Astrocyte (in vitro differentiated cells and primary cell): ENCODE measurements around the gene CTSK. TPM values are rescaled to one million over a fixed set of nuclear protein-coding genes. Genes with fewer than 3 reads are reported as not detected.

Experiments
- DNase-seq: peaks from one replicate; pipeline ENCODE4 v3.0.0-alpha.2; 2010; ENCODE audit warnings: low read depth
- FAIRE-seq: peaks from 2 replicates; lab custom pipeline; 2011; peaks lifted over from hg19 to GRCh38; lab: Jason Lieb, UNC
- H2AFZ ChIP-seq: 2 replicates; pipeline ENCODE4 v1.6.0; 2012; ENCODE audit warnings: low read depth, low read length, inconsistent platforms
- H3K27ac ChIP-seq: 2 replicates; pipeline ENCODE4 v1.5.1; 2011; ENCODE audit warnings: low read depth, low read length, inconsistent platforms
- H3K27me3 ChIP-seq: 2 replicates; pipeline ENCODE4 v1.6.0; 2011; ENCODE audit warnings: low read length, inconsistent platforms; ENCODE audit not compliant: insufficient read depth
- H3K36me3 ChIP-seq: 2 replicates; pipeline ENCODE4 v1.5.1; 2011; ENCODE audit warnings: low read length, inconsistent platforms; ENCODE audit not compliant: insufficient read depth
- H3K4me1 ChIP-seq: 2 replicates; pipeline ENCODE4 v1.5.1; 2011; ENCODE audit warnings: low read length, inconsistent platforms; ENCODE audit not compliant: insufficient read depth
- H3K4me2 ChIP-seq: 2 replicates; pipeline ENCODE4 v1.6.0; 2012; ENCODE audit warnings: low read length, inconsistent platforms
- H3K4me3 ChIP-seq: 2 replicates; pipeline ENCODE4 v1.5.1; 2011; ENCODE audit warnings: low read depth, mild to moderate bottlenecking, low read length, inconsistent platforms; ENCODE audit not compliant: insufficient read depth
- H3K79me2 ChIP-seq: 2 replicates; pipeline ENCODE4 v1.6.0; 2012; ENCODE audit warnings: mild to moderate bottlenecking, low read length, inconsistent platforms; ENCODE audit not compliant: insufficient read depth
- H3K9ac ChIP-seq: 2 replicates; pipeline ENCODE4 v1.6.0; 2012; ENCODE audit warnings: mild to moderate bottlenecking, low read length, inconsistent platforms
- H3K9me3 ChIP-seq: 2 replicates; pipeline ENCODE4 v1.5.1; 2012; ENCODE audit warnings: low read depth, mild to moderate bottlenecking, low read length, inconsistent platforms; ENCODE audit not compliant: insufficient read depth
- H4K20me1 ChIP-seq: 2 replicates; pipeline ENCODE4 v1.6.0; 2012; ENCODE audit warnings: low read length, inconsistent platforms; ENCODE audit not compliant: insufficient read depth
- H3K27ac Mint-ChIP-seq: one replicate; pipeline ENCODE4 v1.8.0; 2021; ENCODE audit warnings: mild to moderate bottlenecking, mixed read lengths; ENCODE audit not compliant: unreplicated experiment
- H3K27me3 Mint-ChIP-seq: one replicate; pipeline ENCODE4 v1.8.0; 2021; ENCODE audit warnings: low read depth, mixed read lengths; ENCODE audit not compliant: unreplicated experiment
- H3K36me3 Mint-ChIP-seq: one replicate; pipeline ENCODE4 v1.8.0; 2021; ENCODE audit warnings: low read depth, mixed read lengths; ENCODE audit not compliant: unreplicated experiment
- H3K4me1 Mint-ChIP-seq: one replicate; pipeline ENCODE4 v1.8.0; 2021; ENCODE audit warnings: low read depth, mixed read lengths; ENCODE audit not compliant: unreplicated experiment
- H3K4me3 Mint-ChIP-seq: one replicate; pipeline ENCODE4 v1.8.0; 2021; ENCODE audit warnings: mild to moderate bottlenecking, moderate library complexity, mixed read lengths; ENCODE audit not compliant: unreplicated experiment
- H3K9me3 Mint-ChIP-seq: one replicate; pipeline ENCODE4 v1.8.0; 2021; ENCODE audit warnings: mild to moderate bottlenecking, mixed read lengths; ENCODE audit not compliant: unreplicated experiment
- EZH2 ChIP-seq: IDR thresholded peaks from 2 replicates; pipeline ENCODE4 v1.6.1; 2012; ENCODE audit warnings: mild to moderate bottlenecking, low read length, inconsistent platforms; ENCODE audit not compliant: insufficient read depth
- total RNA-seq: library from RNA; stranded (reverse); gene quantifications from 2 replicates; pipeline ENCODE4 v1.2.1, GENCODE V29; 2021
- TF ChIP-seq, protein P1 (sequence below): IDR thresholded peaks from 2 replicates; pipeline ENCODE4 v1.5.1; 2011; ENCODE audit warnings: low read depth, mild to moderate bottlenecking, inconsistent platforms, low read length, moderate library complexity; ENCODE audit not compliant: insufficient read depth

CTSK gene
- total RNA-seq, 1 donor from 2014 or later = 3.9 TPM

GRCh38 chr1:150846473-150847146, 38.5 kb upstream of the CTSK start:
- TF ChIP-seq, protein P1, sequence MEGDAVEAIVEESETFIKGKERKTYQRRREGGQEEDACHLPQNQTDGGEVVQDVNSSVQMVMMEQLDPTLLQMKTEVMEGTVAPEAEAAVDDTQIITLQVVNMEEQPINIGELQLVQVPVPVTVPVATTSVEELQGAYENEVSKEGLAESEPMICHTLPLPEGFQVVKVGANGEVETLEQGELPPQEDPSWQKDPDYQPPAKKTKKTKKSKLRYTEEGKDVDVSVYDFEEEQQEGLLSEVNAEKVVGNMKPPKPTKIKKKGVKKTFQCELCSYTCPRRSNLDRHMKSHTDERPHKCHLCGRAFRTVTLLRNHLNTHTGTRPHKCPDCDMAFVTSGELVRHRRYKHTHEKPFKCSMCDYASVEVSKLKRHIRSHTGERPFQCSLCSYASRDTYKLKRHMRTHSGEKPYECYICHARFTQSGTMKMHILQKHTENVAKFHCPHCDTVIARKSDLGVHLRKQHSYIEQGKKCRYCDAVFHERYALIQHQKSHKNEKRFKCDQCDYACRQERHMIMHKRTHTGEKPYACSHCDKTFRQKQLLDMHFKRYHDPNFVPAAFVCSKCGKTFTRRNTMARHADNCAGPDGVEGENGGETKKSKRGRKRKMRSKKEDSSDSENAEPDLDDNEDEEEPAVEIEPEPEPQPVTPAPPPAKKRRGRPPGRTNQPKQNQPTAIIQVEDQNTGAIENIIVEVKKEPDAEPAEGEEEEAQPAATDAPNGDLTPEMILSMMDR = no peak
- no peak for TF ChIP-seq EZH2
- Mint-ChIP-seq H3K9me3 (no peaks in the 10 kb centered on the region), H3K27me3 (no peaks in the 10 kb centered on the region), H3K4me3 (no peak overlapping the region), H3K27ac (no peak overlapping the region), H3K36me3 (peaks cover 10% of the 10 kb centered on the region), H3K4me1 (no peaks in the 10 kb centered on the region)
- Histone ChIP-seq H3K36me3 (peaks cover 8% of the 10 kb centered on the region), H2AFZ (no peak overlapping the region), H3K27ac (no peak overlapping the region), H3K79me2 (no peaks in the 10 kb centered on the region), H3K9ac (no peak overlapping the region), H3K4me2 (no peak overlapping the region), H3K4me3 (no peak overlapping the region), H3K9me3 (no peaks in the 10 kb centered on the region), H3K27me3 (no peaks in the 10 kb centered on the region), H4K20me1 (no peaks in the 10 kb centered on the region), H3K4me1 (no peaks in the 10 kb centered on the region)
- no peak for DNase-seq
- FAIRE-seq = no peak

DNA sequence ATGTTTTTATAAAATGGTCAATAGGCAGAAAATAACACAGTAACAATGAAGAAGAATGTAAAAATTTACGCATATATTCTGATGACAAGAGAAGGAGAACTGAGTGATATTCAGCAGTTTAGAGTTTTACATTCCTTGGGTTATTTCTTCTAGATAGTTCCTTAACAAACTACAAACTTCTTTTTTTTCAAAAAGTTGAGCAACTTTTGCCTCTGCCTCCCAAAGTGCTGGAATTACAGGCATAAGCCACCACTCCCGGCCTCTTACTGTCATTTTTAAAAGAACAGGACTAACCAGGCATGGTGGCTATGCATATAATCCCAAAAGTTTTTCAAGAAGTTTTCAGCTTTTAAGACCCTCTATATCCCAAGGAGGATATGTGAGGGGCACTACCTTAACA, 35.4 kb upstream of the CTSK start:
- no peak overlapping the region for H2AFZ ChIP-seq
- FAIRE-seq (no peak), DNase-seq (no peak)
- H3K27ac ChIP-seq = no peak overlapping the region
- H3K4me3 ChIP-seq = no peak overlapping the region
- H3K27me3 Mint-ChIP-seq = no peaks in the 10 kb centered on the region
- peaks cover 16% of the 10 kb centered on the region for H3K36me3 ChIP-seq
- no peaks in the 10 kb centered on the region for H3K4me1 ChIP-seq
- H3K9ac ChIP-seq = no peak overlapping the region
- no peak overlapping the region for H3K4me3 Mint-ChIP-seq
- H3K27ac Mint-ChIP-seq = no peak overlapping the region
- peaks cover 17% of the 10 kb centered on the region for H3K36me3 Mint-ChIP-seq
- H3K9me3 Mint-ChIP-seq = no peaks in the 10 kb centered on the region
- no peaks in the 10 kb centered on the region for H4K20me1 ChIP-seq
- TF ChIP-seq, protein P1 = no peak
- no peak for TF ChIP-seq EZH2
- no peaks in the 10 kb centered on the region for H3K9me3 ChIP-seq
- no peaks in the 10 kb centered on the region for H3K4me1 Mint-ChIP-seq
- H3K79me2 ChIP-seq = no peaks in the 10 kb centered on the region
- H3K4me2 ChIP-seq = no peak overlapping the region
- no peaks in the 10 kb centered on the region for H3K27me3 ChIP-seq

DNA sequence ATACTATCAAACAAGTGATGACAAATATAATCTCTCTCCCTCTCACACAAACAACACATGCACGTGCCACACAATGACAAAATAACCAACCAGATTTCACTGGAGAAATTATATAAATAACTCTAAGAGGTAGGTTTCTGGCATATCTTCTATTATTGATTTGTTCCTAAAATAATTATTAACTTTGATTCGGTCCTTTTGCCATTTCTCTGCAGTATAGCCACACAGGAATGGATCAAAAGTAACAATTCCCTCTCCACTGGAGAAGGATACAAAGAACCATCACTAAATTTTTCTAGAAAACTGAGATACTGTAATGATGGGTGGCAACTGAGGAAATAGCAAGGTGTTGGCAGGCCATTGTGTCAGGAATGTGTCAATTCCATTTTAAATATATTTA, 34.9 kb upstream of the CTSK start:
- no peak overlapping the region for H3K9ac ChIP-seq
- no peaks in the 10 kb centered on the region for H3K27me3 ChIP-seq
- no peak for DNase-seq
- FAIRE-seq = no peak
- no peak overlapping the region for H3K4me2 ChIP-seq
- no peaks in the 10 kb centered on the region for H3K79me2 ChIP-seq
- H3K4me1 ChIP-seq = no peaks in the 10 kb centered on the region
- Mint-ChIP-seq H3K9me3 (no peaks in the 10 kb centered on the region), H3K4me1 (no peaks in the 10 kb centered on the region), H3K27ac (no peak overlapping the region), H3K27me3 (no peaks in the 10 kb centered on the region), H3K4me3 (no peak overlapping the region), H3K36me3 (peaks cover 13% of the 10 kb centered on the region)
- no peak overlapping the region for H2AFZ ChIP-seq
- H3K4me3 ChIP-seq = no peak overlapping the region
- no peaks in the 10 kb centered on the region for H4K20me1 ChIP-seq
- H3K36me3 ChIP-seq = peaks cover 16% of the 10 kb centered on the region
- H3K9me3 ChIP-seq = no peaks in the 10 kb centered on the region
- H3K27ac ChIP-seq = no peak overlapping the region
- TF ChIP-seq, protein P1 = no peak
- no peak for TF ChIP-seq EZH2
